OCI-M2 (cell line): ENCODE data around the gene CELF1.
"Not testable (repeated sequence)": the region's sequence is repeated elsewhere in the genome, so short reads cannot be mapped to it uniquely, and the experiment has no call there.

Experiments used
- DNase-seq: peaks from one replicate; lab custom pipeline; 2025; ENCODE audit not compliant: unreplicated experiment; lab: John Stamatoyannopoulos, UW

The CELF1 gene

GRCh38 chr11:47577460-47578041 is 24.6 kb upstream of the CELF1 start:
- DNase-seq = no peak

GRCh38 chr11:47573321-47573720 is 20.4 kb upstream of the CELF1 start:
- DNase-seq = no peak

GRCh38 chr11:47572715-47573255 is 19.9 kb upstream of the CELF1 start:
- no peak for DNase-seq

GRCh38 chr11:47571895-47572294 is 19.0 kb upstream of the CELF1 start:
- DNase-seq = no peak

- no peak for DNase-seq
Observed at GRCh38 chr11:47571357-47571729, 18.4 kb upstream of the CELF1 start.

GRCh38 chr11:47570651-47571356 is 17.9 kb upstream of the CELF1 start:
- no peak for DNase-seq

DNA sequence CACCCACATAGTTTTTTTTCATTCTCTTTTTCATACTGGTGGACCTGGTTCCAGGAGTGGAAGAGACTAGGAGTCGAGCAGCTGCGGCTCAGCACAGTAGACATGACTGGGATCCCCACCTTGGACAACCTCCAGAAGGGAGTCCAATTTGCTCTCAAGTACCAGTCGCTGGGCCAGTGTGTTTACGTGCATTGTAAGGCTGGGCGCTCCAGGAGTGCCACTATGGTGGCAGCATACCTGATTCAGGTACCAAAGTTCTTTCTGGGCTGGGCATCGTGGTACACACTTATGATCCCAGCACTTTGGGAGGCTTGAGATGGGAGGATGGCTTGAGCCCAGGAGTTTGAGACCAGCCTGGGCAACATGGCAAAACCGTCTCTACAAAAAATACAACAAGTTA is 16.7 kb upstream of the CELF1 start:
- no peak for DNase-seq

GRCh38 chr11:47566149-47566698 is 13.3 kb upstream of the CELF1 start:
- DNase-seq = no peak

DNA sequence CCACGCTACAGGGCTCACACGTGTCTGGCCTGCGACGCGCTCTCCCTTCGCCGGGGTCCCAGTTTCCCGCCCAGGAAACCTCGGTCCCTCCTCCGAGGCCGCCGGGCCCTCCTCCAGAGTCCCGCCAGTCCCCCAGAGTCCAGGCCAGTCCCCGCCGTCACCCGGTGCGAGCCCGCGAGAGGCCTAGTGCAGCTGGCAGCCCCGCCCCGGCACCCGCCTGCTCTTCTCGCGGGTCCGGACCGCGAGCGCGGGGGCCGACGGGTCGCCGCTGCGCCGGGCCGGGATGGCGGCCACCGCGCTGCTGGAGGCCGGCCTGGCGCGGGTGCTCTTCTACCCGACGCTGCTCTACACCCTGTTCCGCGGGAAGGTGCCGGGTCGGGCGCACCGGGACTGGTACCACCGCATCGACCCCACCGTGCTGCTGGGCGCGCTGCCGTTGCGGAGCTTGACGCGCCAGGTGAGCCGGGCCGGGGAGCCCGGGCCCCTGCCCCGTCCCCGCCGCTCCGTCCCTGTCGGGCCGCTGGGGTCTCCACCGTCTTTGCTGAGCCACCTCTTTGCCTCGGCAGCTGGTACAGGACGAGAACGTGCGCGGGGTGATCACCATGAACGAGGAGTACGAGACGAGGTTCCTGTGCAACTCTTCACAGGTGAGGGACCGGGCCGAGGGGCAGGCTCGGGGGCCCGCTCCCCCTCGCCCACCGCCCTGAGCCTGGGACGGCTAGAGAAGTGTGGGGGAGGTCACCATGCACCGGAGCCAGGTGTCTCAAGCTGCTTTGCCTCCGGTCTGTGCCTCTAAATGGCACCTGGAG is 12.6 kb upstream of the CELF1 start, which contains the start of gene PTPMT1:
Gene PTPMT1 (plus strand): TSS at position 260 of the 809 bp plus-strand sequence. CDS start 24 bp downstream, at position 284.
- no peak for DNase-seq

GRCh38 chr11:47564933-47565339 is 12.0 kb upstream of the CELF1 start:
- DNase-seq = no peak

- not testable (repeated sequence) for DNase-seq
Observed at GRCh38 chr11:47564366-47564765, 11.4 kb upstream of the CELF1 start.

GRCh38 chr11:47562393-47562792 is 9.5 kb upstream of the CELF1 start:
- not testable (repeated sequence) for DNase-seq

DNA sequence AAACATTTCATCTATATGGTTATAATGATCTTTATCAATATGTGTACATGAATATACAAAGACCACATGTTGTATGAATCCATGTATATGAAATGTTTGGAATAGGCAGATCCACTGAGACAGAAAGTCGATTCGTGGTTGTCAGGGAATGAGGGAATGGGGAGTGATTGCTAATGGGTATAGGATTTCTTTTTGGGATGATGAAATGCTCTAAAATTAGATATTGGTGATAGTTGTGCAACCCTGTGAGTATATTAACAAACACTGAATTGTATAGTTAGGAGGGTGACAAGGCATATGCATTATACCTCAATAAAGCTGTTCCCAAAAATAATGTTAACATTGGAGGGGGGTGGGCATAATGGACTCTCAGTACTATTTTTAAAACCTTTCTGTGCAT is 7.5 kb upstream of the CELF1 start:
- DNase-seq = no peak

DNA sequence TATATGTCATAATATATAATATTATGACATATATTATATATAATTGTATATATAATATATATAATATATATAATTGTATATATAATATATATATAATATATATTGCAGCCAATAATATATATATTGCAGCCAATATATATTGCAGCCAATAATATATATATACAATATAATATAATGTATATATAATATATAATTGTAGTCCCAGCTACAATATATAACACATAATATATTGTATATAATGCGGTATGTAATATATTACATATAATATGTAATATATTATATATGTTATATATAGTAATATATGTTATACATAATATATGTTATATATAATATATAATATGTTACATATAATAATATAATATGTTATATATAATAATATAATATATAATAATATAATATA is 5.8 kb upstream of the CELF1 start:
- no peak for DNase-seq

- DNase-seq = not testable (repeated sequence)
Observed at GRCh38 chr11:47557004-47557403, 4.1 kb upstream of the CELF1 start.

- DNase-seq = no peak
Observed at GRCh38 chr11:47553406-47553743, 443 bp upstream of the CELF1 start.

- DNase-seq = no peak
Observed at GRCh38 chr11:47552056-47552565, 821 bp downstream of the CELF1 start.

DNA sequence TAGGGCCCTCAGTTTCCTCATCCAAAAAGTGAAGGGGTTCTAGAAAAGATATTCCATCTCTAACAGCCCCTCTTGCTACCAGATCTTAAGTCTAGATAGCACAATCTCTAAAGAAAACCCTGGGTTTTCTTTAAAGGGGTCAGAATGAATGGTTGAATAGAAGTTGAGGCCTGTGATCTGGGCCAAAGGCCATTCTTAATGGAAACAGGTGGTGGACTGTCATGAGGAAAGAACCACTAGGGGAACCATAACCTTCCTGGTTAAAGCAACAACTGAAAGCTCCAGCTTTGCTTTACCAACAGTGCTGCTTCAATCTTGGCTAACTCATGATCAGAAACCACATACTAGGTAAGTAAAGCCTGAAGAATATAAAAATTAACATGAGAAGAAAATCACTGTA is 1.8 kb downstream of the CELF1 start:
- DNase-seq = no peak

- no peak for DNase-seq
Observed at GRCh38 chr11:47550288-47551047, 2.5 kb downstream of the CELF1 start.

GRCh38 chr11:47546274-47546673 is 6.7 kb downstream of the CELF1 start:
- DNase-seq = not testable (repeated sequence)

- no peak for DNase-seq
Observed at GRCh38 chr11:47545298-47545697, 7.6 kb downstream of the CELF1 start.
